Measurements from ENCODE around the gene ADI1.

Gene ADI1

DNA sequence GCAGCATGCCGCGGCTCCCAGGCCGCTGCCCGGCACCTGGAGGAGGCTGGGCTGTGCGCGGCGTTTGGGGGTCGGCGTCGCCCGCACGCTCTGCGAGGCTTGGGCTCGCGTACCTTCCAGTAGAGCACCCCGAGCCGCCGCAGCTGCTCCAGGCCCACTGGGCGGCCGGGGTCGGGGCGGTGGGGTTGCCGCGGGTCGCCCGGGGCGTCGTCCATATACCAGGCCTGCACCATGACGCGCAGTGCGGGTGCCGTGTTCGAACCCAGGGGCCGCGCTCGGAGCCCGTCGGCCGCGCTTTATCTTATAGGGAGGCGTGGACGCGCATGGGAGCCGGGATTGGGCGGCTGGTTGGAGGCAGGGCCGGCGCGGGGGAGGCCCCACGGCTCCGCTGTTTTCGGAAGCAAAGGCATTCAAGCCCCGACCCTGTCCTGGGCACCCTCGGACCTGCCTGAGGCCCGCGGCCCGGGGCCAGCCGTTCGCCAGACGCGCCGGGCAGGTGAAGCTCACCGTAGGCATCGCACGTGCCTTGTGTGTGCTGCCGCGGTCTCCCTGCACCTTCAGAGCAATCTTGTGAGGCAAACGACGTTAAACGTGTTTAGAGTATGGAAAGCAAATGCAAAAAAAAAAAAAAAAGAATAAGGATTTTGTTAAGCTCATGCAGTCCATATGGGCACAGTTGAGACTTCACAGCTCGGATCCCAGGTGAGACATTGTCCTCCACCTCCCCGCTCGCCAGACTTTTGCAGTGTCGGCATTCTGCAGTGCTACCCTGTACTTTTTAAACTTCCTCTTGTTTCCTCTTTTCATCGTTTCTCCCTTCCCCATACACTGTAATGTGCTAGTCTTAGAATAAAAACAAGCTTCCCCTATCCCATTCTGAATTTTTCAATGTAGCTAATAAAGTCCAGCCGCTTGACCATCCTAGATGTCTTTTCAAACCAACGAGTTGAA lies at the start of gene ADI1:
TSS of gene ADI1 (minus strand) at position 277 of the 951 bp plus-strand sequence. CDS start at position 233, 44 bp downstream.
- peak; percentile 72 to 80 for DNase-seq

DNA sequence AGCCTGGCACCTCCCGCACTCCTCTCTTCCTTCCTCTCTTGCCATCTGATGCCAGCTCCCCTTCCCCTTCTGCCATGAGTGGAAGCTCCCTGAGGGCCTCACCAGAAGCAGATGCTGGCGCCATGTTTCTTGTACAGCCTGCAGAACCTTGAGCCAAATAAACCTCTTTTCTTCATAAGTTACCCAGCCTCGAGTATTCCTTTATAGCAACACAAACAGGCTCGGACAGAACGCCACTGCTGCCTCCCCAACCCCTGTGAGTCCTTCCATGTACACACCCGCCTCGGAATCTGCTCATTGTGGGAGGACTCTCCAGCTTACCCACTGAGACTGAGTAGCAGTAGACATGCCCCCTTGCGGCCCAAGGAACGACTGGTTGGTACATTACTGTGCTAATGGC lies 47.5 kb upstream of the ADI1 start:
- no peak for DNase-seq

- DNase-seq = no peak
These were observed 45.8 kb upstream of the ADI1 start for GRCh38 chr2:3565117-3565516.

DNA sequence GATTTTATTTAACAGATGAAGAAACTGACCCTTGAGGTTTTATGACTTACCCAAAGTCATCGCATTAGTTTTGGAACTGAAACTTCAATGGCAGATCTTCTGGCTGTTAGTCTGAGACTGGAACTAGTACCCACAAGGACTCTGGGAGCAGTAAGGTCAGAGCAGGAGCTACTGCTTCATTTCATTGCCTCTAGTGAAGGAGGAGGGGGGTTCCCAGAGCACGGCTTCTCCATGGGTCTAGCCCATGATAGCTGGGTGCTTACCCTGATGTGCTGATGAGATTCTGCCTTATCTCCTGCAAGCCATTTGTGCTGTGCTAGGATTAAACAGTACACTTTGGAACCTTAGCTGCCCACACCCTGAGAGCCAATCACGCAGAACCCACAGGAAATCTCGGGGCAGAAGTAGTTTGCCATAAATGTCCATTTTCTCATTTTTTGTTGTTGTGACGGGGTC lies 44.2 kb upstream of the ADI1 start:
- no peak for DNase-seq

- DNase-seq = peak; percentile 95 to 97
These were observed 39.1 kb upstream of the ADI1 start, which contains the start of gene RNASEH1 for GRCh38 chr2:3558205-3559014. Gene RNASEH1, minus strand, starts transcription at chr2:3558333. Its CDS starts 73 bp downstream, at chr2:3558260.

GRCh38 chr2:3557639-3558204 lies 38.4 kb upstream of the ADI1 start:
- DNase-seq = no peak

DNA sequence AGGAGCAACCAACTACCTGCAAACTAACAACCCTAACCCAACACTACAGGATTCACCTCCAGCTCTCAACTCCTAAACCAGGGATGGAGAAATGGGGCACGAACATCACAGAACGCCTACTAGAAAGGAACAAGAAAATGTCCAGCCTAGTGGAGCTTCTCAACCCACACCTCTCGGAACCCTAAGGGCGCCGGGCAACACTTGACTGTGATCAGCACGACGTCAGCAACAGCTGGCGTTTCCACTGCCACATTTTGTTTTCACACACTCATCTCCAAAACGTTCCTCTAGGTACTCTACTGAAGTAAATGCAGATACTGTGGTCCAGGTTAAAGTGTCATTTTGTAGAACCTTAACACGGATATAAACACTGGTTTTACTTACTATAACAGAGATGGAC lies 34.6 kb upstream of the ADI1 start:
- DNase-seq = no peak

DNA sequence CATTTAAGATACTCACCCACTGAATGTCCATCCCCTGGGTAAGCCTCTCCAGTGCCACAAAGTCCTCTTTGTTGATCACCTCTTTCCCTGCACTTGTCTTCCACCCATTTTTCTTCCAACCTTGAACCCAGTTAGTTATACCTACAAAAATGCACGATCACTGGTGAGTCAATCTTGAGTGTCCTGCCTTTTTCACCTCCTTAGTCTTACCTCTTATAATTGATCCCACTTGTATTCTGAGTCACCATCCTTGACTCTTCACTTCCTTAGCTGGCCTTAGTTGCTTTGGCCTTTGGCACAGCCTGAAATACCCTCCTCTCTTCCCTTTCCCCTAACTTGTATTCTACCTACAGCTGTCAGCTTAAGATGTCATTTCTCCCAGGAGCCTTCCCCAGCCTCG lies 28.6 kb upstream of the ADI1 start:
- no peak for DNase-seq

- no peak for DNase-seq
These were observed 26.6 kb upstream of the ADI1 start for GRCh38 chr2:3545788-3546478.

GRCh38 chr2:3543023-3543683 lies 23.8 kb upstream of the ADI1 start:
- no peak for DNase-seq

DNA sequence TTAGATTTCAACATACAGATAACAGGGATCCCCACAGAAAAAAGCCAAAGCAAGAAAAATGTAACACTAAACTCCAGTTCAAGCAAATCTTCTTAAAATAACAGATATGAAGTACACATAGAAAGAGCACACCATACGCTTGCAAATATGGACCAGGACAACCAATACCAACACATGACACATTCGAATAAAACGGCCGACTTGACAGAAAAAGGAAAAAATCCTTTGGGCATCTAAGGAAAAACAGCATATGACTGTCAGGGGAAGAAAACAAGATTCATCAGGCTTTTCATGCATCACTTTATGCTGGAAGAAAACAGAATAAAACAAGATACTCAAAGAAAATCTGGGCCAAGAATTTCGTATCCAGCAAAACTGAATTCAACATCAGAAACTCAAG lies 22.8 kb upstream of the ADI1 start:
- DNase-seq = no peak

GRCh38 chr2:3539836-3540235 lies 20.5 kb upstream of the ADI1 start:
- no peak for DNase-seq

GRCh38 chr2:3536682-3537632 lies 17.6 kb upstream of the ADI1 start:
- DNase-seq = no peak

DNA sequence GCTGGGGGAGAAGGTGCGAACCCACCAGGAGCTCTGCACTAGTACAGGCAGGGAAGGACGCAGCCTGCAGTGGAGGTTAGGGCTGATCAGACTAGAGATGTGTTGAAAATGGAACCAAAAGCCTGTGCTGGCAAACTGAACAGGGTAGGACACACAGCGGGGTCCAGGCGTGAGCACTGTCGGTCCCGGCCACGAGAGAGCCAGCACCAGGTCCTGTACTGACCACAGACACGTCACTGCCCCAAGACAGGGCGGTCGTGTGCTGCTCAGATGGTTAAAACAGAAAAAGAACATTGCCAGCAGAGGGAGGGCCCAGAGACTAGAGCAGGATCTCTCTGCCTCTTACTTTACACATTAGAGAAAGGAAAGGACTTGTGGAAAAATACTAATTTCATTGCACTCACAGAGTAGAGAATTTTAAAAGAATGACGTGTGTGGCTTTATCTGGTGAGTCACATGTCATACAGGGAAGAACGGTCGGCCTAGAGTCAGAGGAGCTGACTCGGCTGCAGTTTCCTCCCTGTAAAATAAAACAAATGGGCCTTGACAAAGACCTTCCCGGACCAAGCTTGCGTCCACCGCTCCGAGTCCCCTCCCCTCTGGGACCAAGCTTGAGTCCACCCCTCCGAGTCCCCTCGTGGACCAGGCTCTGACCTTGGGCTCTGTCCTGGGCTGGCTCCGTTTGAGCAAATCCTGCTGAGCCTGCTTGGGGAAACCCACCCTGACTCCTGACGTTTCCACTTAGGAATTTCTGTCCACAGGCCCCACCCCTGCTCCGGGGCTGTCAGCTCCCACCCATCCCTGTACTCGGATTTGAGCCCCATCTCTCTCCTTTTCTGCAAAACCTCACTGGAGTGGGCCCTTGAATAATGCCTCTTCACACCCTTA lies 16.7 kb upstream of the ADI1 start:
- DNase-seq = no peak

- DNase-seq = no peak
These were observed 16.1 kb upstream of the ADI1 start for GRCh38 chr2:3535467-3535793.

GRCh38 chr2:3534251-3534814 lies 15.0 kb upstream of the ADI1 start:
- no peak for DNase-seq

DNA sequence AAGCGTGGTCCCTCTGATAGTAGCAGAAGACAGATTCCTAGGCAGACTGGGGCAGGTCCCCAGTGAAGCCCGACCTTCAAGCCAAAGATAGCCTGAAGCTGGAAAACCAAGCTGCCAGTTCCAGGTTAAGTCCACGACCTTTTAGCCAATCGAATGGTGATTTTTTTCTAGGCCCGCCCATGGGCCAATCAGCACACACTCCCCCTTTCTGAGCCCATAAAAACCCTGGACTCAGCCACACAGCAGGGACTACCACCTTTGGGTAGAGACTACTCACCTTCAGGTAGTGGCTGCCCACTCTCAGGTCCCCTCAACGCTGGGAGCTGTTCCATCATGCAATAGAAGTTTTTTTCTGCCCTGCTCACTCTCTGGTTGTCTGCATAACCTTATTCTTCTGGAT lies 14.5 kb upstream of the ADI1 start:
- no peak for DNase-seq

GRCh38 chr2:3532941-3533340 lies 13.6 kb upstream of the ADI1 start:
- no peak for DNase-seq

- no peak for DNase-seq
These were observed 10.1 kb upstream of the ADI1 start for GRCh38 chr2:3529316-3530025.
